Measurements from ENCODE around the gene DTWD1.
"Not testable (repeated sequence)": the region's sequence is repeated elsewhere in the genome, so short reads cannot be mapped to it uniquely, and the experiment has no call there.

- TF ChIP-seq, protein P1, sequence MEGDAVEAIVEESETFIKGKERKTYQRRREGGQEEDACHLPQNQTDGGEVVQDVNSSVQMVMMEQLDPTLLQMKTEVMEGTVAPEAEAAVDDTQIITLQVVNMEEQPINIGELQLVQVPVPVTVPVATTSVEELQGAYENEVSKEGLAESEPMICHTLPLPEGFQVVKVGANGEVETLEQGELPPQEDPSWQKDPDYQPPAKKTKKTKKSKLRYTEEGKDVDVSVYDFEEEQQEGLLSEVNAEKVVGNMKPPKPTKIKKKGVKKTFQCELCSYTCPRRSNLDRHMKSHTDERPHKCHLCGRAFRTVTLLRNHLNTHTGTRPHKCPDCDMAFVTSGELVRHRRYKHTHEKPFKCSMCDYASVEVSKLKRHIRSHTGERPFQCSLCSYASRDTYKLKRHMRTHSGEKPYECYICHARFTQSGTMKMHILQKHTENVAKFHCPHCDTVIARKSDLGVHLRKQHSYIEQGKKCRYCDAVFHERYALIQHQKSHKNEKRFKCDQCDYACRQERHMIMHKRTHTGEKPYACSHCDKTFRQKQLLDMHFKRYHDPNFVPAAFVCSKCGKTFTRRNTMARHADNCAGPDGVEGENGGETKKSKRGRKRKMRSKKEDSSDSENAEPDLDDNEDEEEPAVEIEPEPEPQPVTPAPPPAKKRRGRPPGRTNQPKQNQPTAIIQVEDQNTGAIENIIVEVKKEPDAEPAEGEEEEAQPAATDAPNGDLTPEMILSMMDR (IDR thresholded peaks at IDR 0.05; ENCODE audit: poor library complexity) = not testable (repeated sequence)
- TF ChIP-seq EZH2 (IDR thresholded peaks at IDR 0.05; ENCODE audit: borderline replicate concordance) = not testable (repeated sequence)
Observed at GRCh38 chr15:49612240-49612639, 8.6 kb upstream of the DTWD1 start.

All from hepatocyte (in vitro differentiated cells).